Measurements from ENCODE around the gene C2CD4C.

- TF ChIP-seq CTCF (optimal IDR thresholded peaks at IDR 0.05 in 1 of 3, IDR thresholded peaks at IDR 0.05 in 1 of 3, conservative IDR thresholded peaks at IDR 0.05 in 1 of 3; ENCODE audit: extremely low read depth in 1 of 3, insufficient read depth in 2 of 3, low read length in 3 of 3): no peak
- TF ChIP-seq EZH2 (IDR thresholded peaks at IDR 0.05; ENCODE audit: low read length): no peak
These were observed 16.1 kb upstream of the C2CD4C start for GRCh38 chr19:425056-425455.

Data from keratinocyte (primary cell).